Mesothelial cell of epicardium (in vitro differentiated cells): ENCODE measurements around the gene B3GALNT1. TPM values are rescaled to one million over a fixed set of nuclear protein-coding genes. Genes with fewer than 3 reads are reported as not detected.

Experiments
- DNase-seq, 2 experiments: peaks; one replicate each; pipeline ENCODE4 v3.0.0; 2021; ENCODE audit warnings: low spot score in 2 of 2; ENCODE audit not compliant: unreplicated experiment in 2 of 2
- H3K27ac Mint-ChIP-seq: 2 replicates; pipeline ENCODE4 v1.8.0; 2021; ENCODE audit warnings: mixed read lengths
- H3K27me3 Mint-ChIP-seq: 2 replicates; pipeline ENCODE4 v1.8.0; 2021; ENCODE audit warnings: low read depth, mixed read lengths
- H3K36me3 Mint-ChIP-seq: 2 replicates; pipeline ENCODE4 v1.8.0; 2021; ENCODE audit warnings: mixed read lengths
- H3K4me1 Mint-ChIP-seq: 2 replicates; pipeline ENCODE4 v1.8.0; 2021; ENCODE audit warnings: mixed read lengths
- H3K4me3 Mint-ChIP-seq: 2 replicates; pipeline ENCODE4 v1.8.0; 2021; ENCODE audit warnings: mild to moderate bottlenecking, moderate library complexity, mixed read lengths
- H3K9me3 Mint-ChIP-seq: 2 replicates; pipeline ENCODE4 v1.8.0; 2021; ENCODE audit warnings: mixed read lengths
- CTCF ChIP-seq: fragments of 200-600 bp; sonication (generic); IDR thresholded peaks from one replicate; pipeline ENCODE4 v1.5.0; 2021; ENCODE audit warnings: antibody characterized with exemption; ENCODE audit not compliant: unreplicated experiment
- total RNA-seq: library from RNA; stranded (reverse); gene quantifications from 3 replicates; pipeline ENCODE4 v1.2.1, GENCODE V29; 2021

The B3GALNT1 gene
- total RNA-seq = 31.1 to 36.0 TPM (median 31.4 TPM) in 3 replicates

- no peaks in the 10 kb centered on the region for H3K9me3 Mint-ChIP-seq
- no peaks in the 10 kb centered on the region for H3K27me3 Mint-ChIP-seq
- H3K36me3 Mint-ChIP-seq = peaks cover 28% of the 10 kb centered on the region
- H3K4me1 Mint-ChIP-seq = peaks cover 34% of the 10 kb centered on the region
- H3K27ac Mint-ChIP-seq = peak within 1 kb of the TSS; percentile 94
- H3K4me3 Mint-ChIP-seq = peak within 1 kb of the TSS; percentile 82
- no peak for TF ChIP-seq CTCF
- peak; percentile 37 to 72 for DNase-seq
Measured at GRCh38 chr3:161104561-161105551, at the start of gene B3GALNT1. TSS of gene B3GALNT1 (minus strand) at chr3:161105349. CDS start at chr3:161086754, 18,595 bp downstream.

GRCh38 chr3:161153480-161153879 is 48.3 kb upstream of the B3GALNT1 start:
- Mint-ChIP-seq H3K4me3 (no peak overlapping the region), H3K4me1 (no peaks in the 10 kb centered on the region), H3K36me3 (no peaks in the 10 kb centered on the region)

GRCh38 chr3:161150001-161150525 is 44.9 kb upstream of the B3GALNT1 start:
- no peaks in the 10 kb centered on the region for H3K27me3 Mint-ChIP-seq
- no peak for TF ChIP-seq CTCF
- no peaks in the 10 kb centered on the region for H3K4me1 Mint-ChIP-seq
- no peak for DNase-seq
- peaks cover 14% of the 10 kb centered on the region for H3K9me3 Mint-ChIP-seq
- no peaks in the 10 kb centered on the region for H3K36me3 Mint-ChIP-seq
- no peak overlapping the region for H3K27ac Mint-ChIP-seq
- H3K4me3 Mint-ChIP-seq = no peak overlapping the region

More at GRCh38 chr3:161153480-161153879, 48.3 kb upstream of the B3GALNT1 start:
- DNase-seq = no peak
- TF ChIP-seq CTCF = no peak
- peaks cover 8% of the 10 kb centered on the region for H3K9me3 Mint-ChIP-seq
- no peaks in the 10 kb centered on the region for H3K27me3 Mint-ChIP-seq
- H3K27ac Mint-ChIP-seq = no peak overlapping the region

GRCh38 chr3:161149529-161149928 is 44.4 kb upstream of the B3GALNT1 start:
- Mint-ChIP-seq H3K9me3 (peaks cover 18% of the 10 kb centered on the region), H3K4me1 (no peaks in the 10 kb centered on the region), H3K4me3 (no peak overlapping the region), H3K27ac (no peak overlapping the region), H3K36me3 (peaks cover 3% of the 10 kb centered on the region), H3K27me3 (no peaks in the 10 kb centered on the region)
- TF ChIP-seq CTCF = no peak
- DNase-seq = no peak

GRCh38 chr3:161148832-161149475 is 43.8 kb upstream of the B3GALNT1 start:
- no peak for TF ChIP-seq CTCF
- H3K27me3 Mint-ChIP-seq = no peaks in the 10 kb centered on the region
- H3K4me1 Mint-ChIP-seq = no peaks in the 10 kb centered on the region
- peaks cover 6% of the 10 kb centered on the region for H3K36me3 Mint-ChIP-seq
- no peak overlapping the region for H3K27ac Mint-ChIP-seq
- DNase-seq = no peak
- no peak overlapping the region for H3K4me3 Mint-ChIP-seq
- peaks cover 21% of the 10 kb centered on the region for H3K9me3 Mint-ChIP-seq
